Measurements from ENCODE around the gene SMYD3.
"Not testable (repeated sequence)": the region's sequence is repeated elsewhere in the genome, so short reads cannot be mapped to it uniquely, and the experiment has no call there.

Gene SMYD3

GRCh38 chr1:245717611-245718010, 789.5 kb downstream of the SMYD3 start:
- H3K27me3 Mint-ChIP-seq = no peaks in the 10 kb centered on the region
- intact Hi-C loops (cut with micrococcal nuclease) = no loop called here

DNA sequence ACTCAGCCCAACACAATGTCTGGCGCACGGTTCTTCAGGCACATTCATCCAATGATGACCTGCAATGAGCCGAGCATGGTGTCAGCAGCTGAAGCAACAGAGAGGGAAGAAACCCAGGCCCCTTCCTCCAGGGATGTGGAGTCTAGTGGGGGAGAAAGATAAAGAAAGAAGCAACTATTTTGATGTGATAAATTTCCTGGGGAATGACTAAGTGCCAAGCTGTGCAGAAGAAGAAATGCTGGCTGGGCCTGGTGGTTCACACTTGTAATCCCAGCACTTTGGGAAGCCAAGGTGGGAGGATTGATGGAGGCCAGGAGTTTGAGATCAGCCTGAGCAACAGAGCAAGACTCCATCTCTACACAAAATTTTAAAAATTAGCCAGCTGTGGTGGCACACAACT, 790.5 kb downstream of the SMYD3 start:
- Mint-ChIP-seq H3K27ac (no peak overlapping the region), H3K4me1 (ENCODE audit: low read depth) (no peaks in the 10 kb centered on the region), H3K9me3 (no peaks in the 10 kb centered on the region), H3K4me3 (no peak overlapping the region), H3K36me3 (ENCODE audit: low read depth) (no peaks in the 10 kb centered on the region), H3K27me3 (peaks cover under 1% of the 10 kb centered on the region)
- intact Hi-C loops (cut with micrococcal nuclease) = no loop called here

More at GRCh38 chr1:245717611-245718010, 789.5 kb downstream of the SMYD3 start:
- Mint-ChIP-seq H3K4me1 (ENCODE audit: low read depth) (no peaks in the 10 kb centered on the region), H3K36me3 (ENCODE audit: low read depth) (no peaks in the 10 kb centered on the region), H3K4me3 (no peak overlapping the region), H3K9me3 (no peaks in the 10 kb centered on the region), H3K27ac (no peak overlapping the region)

- intact Hi-C loops (cut with micrococcal nuclease) = no loop called here
- no peaks in the 10 kb centered on the region for H3K36me3 Mint-ChIP-seq (ENCODE audit: low read depth)
- no peak overlapping the region for H3K4me3 Mint-ChIP-seq
- H3K4me1 Mint-ChIP-seq (ENCODE audit: low read depth) = no peaks in the 10 kb centered on the region
- H3K27ac Mint-ChIP-seq = no peak overlapping the region
- peaks cover 4% of the 10 kb centered on the region for H3K27me3 Mint-ChIP-seq
- H3K9me3 Mint-ChIP-seq = no peaks in the 10 kb centered on the region
Measured at GRCh38 chr1:245715970-245716369, 791.1 kb downstream of the SMYD3 start.

GRCh38 chr1:245715291-245715701, 791.8 kb downstream of the SMYD3 start:
- Mint-ChIP-seq H3K9me3 (no peaks in the 10 kb centered on the region), H3K4me1 (ENCODE audit: low read depth) (no peaks in the 10 kb centered on the region), H3K36me3 (ENCODE audit: low read depth) (no peaks in the 10 kb centered on the region), H3K27ac (no peak overlapping the region), H3K27me3 (peaks cover 4% of the 10 kb centered on the region), H3K4me3 (no peak overlapping the region)
- intact Hi-C loops (cut with micrococcal nuclease) = no loop called here

GRCh38 chr1:245714027-245714426, 793.1 kb downstream of the SMYD3 start:
- H3K27ac Mint-ChIP-seq; H3K9me3 Mint-ChIP-seq; H3K27me3 Mint-ChIP-seq; H3K4me3 Mint-ChIP-seq; H3K4me1 Mint-ChIP-seq (ENCODE audit: low read depth); intact Hi-C loops (cut with micrococcal nuclease); H3K36me3 Mint-ChIP-seq (ENCODE audit: low read depth): not testable (repeated sequence)

- H3K4me3 Mint-ChIP-seq = no peak overlapping the region
- intact Hi-C loops (cut with micrococcal nuclease) = no loop called here
- no peaks in the 10 kb centered on the region for H3K9me3 Mint-ChIP-seq
- peaks cover 4% of the 10 kb centered on the region for H3K27me3 Mint-ChIP-seq
- no peaks in the 10 kb centered on the region for H3K36me3 Mint-ChIP-seq (ENCODE audit: low read depth)
- no peaks in the 10 kb centered on the region for H3K4me1 Mint-ChIP-seq (ENCODE audit: low read depth)
- H3K27ac Mint-ChIP-seq = no peak overlapping the region
Measured at GRCh38 chr1:245710961-245711903, 795.8 kb downstream of the SMYD3 start.

DNA sequence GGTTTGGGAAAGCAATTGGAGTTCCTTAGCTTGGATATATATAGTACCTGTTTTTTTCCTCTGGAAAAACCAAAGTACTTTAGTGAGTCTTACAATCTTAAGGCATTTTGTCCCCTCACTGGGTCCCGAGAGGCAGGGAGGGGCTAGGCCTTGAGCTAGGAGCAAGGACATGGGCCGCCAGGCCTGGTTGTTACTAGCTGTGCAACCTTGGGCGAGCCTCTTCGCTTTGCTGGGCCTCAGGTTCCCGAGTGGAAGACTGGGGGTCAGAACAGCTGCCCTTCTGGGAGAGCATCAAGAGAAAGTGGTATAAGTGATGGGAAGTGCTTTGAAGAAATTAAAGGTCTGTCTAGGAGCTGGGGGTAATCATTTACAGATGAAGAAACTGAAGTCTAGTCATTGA, 799.1 kb downstream of the SMYD3 start:
- peaks cover 4% of the 10 kb centered on the region for H3K27me3 Mint-ChIP-seq
- H3K4me1 Mint-ChIP-seq (ENCODE audit: low read depth) = no peaks in the 10 kb centered on the region
- no peak overlapping the region for H3K4me3 Mint-ChIP-seq
- no peaks in the 10 kb centered on the region for H3K36me3 Mint-ChIP-seq (ENCODE audit: low read depth)
- H3K27ac Mint-ChIP-seq = no peak overlapping the region
- no peaks in the 10 kb centered on the region for H3K9me3 Mint-ChIP-seq
- intact Hi-C loops (cut with micrococcal nuclease) = no loop called here

DNA sequence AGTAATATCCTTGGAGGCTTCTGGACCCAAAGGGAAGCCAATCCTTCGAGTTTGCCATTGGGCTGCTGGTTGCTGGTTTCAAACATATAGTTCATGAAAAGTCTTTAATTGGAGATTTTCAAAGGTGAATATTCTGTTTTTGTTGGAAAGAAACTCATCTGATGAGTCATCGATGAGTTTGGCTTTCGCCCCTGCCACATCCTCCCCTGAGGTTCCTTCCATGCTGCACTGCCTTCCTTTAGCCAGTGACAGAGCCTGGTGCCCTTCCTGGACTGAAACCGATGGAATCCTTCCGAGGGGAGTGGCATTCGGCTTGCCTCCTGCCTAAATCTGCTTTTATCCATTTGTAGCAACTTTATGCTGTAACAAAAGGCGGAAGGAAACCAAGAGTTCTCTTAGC, 802.3 kb downstream of the SMYD3 start:
- intact Hi-C loops (cut with micrococcal nuclease) = no loop called here
- Mint-ChIP-seq H3K9me3 (no peaks in the 10 kb centered on the region), H3K27me3 (no peaks in the 10 kb centered on the region), H3K27ac (no peak overlapping the region), H3K4me1 (ENCODE audit: low read depth) (no peaks in the 10 kb centered on the region), H3K4me3 (no peak overlapping the region), H3K36me3 (ENCODE audit: low read depth) (no peaks in the 10 kb centered on the region)

GRCh38 chr1:245704341-245704740, 802.7 kb downstream of the SMYD3 start:
- no peaks in the 10 kb centered on the region for H3K36me3 Mint-ChIP-seq (ENCODE audit: low read depth)
- no peak overlapping the region for H3K4me3 Mint-ChIP-seq
- no peaks in the 10 kb centered on the region for H3K4me1 Mint-ChIP-seq (ENCODE audit: low read depth)
- H3K27me3 Mint-ChIP-seq = no peaks in the 10 kb centered on the region
- no peak overlapping the region for H3K27ac Mint-ChIP-seq
- intact Hi-C loops (cut with micrococcal nuclease) = no loop called here
- no peaks in the 10 kb centered on the region for H3K9me3 Mint-ChIP-seq

DNA sequence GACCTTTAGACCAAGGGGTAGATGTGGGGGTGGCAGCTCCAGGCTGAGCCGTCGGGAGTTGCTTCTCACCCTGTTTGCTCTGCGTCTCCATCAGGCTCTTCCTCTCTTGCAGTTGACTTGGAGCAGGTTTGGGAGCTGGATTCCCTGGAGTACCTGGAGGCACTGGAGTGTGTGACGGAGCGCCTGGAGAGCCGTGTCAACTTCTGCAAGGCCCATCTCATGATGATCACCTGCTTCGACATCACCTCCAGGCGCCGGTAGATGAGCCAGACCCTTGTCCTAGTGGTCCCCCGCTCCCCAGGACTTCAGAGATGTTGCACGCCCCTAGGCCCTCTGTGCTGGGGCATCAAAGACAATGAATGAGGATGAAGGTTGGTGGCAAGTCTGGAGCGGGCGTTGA, 804.7 kb downstream of the SMYD3 start:
- Mint-ChIP-seq H3K27ac (no peak overlapping the region), H3K36me3 (ENCODE audit: low read depth) (no peaks in the 10 kb centered on the region), H3K4me3 (no peak overlapping the region), H3K9me3 (no peaks in the 10 kb centered on the region), H3K27me3 (no peaks in the 10 kb centered on the region), H3K4me1 (ENCODE audit: low read depth) (no peaks in the 10 kb centered on the region)
- intact Hi-C loops (cut with micrococcal nuclease) = no loop called here

- no peak overlapping the region for H3K4me3 Mint-ChIP-seq
- H3K9me3 Mint-ChIP-seq = no peaks in the 10 kb centered on the region
- H3K27ac Mint-ChIP-seq = no peak overlapping the region
- no peaks in the 10 kb centered on the region for H3K4me1 Mint-ChIP-seq (ENCODE audit: low read depth)
- no peaks in the 10 kb centered on the region for H3K27me3 Mint-ChIP-seq
- intact Hi-C loops (cut with micrococcal nuclease) = no loop called here
- H3K36me3 Mint-ChIP-seq (ENCODE audit: low read depth) = no peaks in the 10 kb centered on the region
Measured at GRCh38 chr1:245701631-245702030, 805.4 kb downstream of the SMYD3 start.

DNA sequence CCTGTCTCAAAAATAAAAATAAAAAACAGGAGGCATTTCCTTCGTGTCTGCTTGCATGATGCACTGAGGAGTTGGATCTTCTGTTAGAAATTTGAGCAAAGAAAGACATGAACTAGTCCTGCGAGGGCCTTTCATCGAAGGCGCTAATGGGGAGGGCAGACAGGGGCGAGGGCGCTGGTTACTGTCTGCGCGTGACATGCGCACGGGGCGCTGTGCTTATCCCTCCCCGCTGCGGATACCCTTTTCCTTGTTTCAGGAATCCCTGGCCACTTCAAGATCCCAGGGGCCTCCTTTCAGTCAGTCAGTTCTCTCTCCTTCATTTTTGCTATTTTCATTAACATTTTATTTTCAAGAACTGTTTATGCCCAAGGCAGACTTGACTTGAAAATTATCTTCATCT, 806.4 kb downstream of the SMYD3 start:
- Mint-ChIP-seq H3K4me3 (no peak overlapping the region), H3K36me3 (ENCODE audit: low read depth) (no peaks in the 10 kb centered on the region)

More for the DNA sequence above, 806.4 kb downstream of the SMYD3 start:
- intact Hi-C loops (cut with micrococcal nuclease) = no loop called here
- no peak overlapping the region for H3K27ac Mint-ChIP-seq
- H3K9me3 Mint-ChIP-seq = no peaks in the 10 kb centered on the region
- H3K4me1 Mint-ChIP-seq (ENCODE audit: low read depth) = no peaks in the 10 kb centered on the region
- no peaks in the 10 kb centered on the region for H3K27me3 Mint-ChIP-seq

Measured in dendritic cell treated with granulocyte-macrophage colony-stimulating factor and Interleukin-4, amounts not matched to agents 40 ng/mL and 50 ng/mL, for 4 days (primary cell).